GM21737 (cell line): ENCODE results near the gene USP53.
"Not testable (repeated sequence)": the region's sequence is repeated elsewhere in the genome, so short reads cannot be mapped to it uniquely, and the experiment has no call there.

Experiments
- ATAC-seq: cut with Tn5 transposase; IDR thresholded peaks from one replicate; pipeline ENCODE4 v1.9.1; 2021; ENCODE audit warnings: mild to moderate bottlenecking, moderate library complexity; ENCODE audit not compliant: unreplicated experiment

The USP53 gene

GRCh38 chr4:119227690-119228089 lies 15.2 kb downstream of the USP53 start:
- no peak for ATAC-seq

GRCh38 chr4:119228406-119228805 lies 15.9 kb downstream of the USP53 start:
- ATAC-seq: no peak

- no peak for ATAC-seq
These were observed 17.6 kb downstream of the USP53 start for GRCh38 chr4:119229908-119230687.

GRCh38 chr4:119231491-119231890 lies 19.0 kb downstream of the USP53 start:
- ATAC-seq: no peak

GRCh38 chr4:119232286-119232685 lies 19.8 kb downstream of the USP53 start:
- ATAC-seq: no peak

GRCh38 chr4:119233191-119233590 lies 20.7 kb downstream of the USP53 start:
- no peak for ATAC-seq

- no peak for ATAC-seq
These were observed 21.2 kb downstream of the USP53 start for GRCh38 chr4:119233750-119234149.

- ATAC-seq: no peak
These were observed 24.7 kb downstream of the USP53 start for GRCh38 chr4:119237201-119237600.

- no peak for ATAC-seq
These were observed 25.1 kb downstream of the USP53 start for GRCh38 chr4:119237642-119238041.

- peak; percentile 99 for ATAC-seq
These were observed 25.7 kb downstream of the USP53 start for GRCh38 chr4:119238068-119238722.

GRCh38 chr4:119240128-119240527 lies 27.6 kb downstream of the USP53 start:
- no peak for ATAC-seq

- no peak for ATAC-seq
These were observed 28.1 kb downstream of the USP53 start for GRCh38 chr4:119240568-119240967.

GRCh38 chr4:119242417-119242816 lies 29.9 kb downstream of the USP53 start:
- no peak for ATAC-seq

GRCh38 chr4:119243868-119244267 lies 31.4 kb downstream of the USP53 start:
- no peak for ATAC-seq

- ATAC-seq: no peak
These were observed 31.8 kb downstream of the USP53 start for GRCh38 chr4:119244344-119244743.

GRCh38 chr4:119244832-119245231 lies 32.3 kb downstream of the USP53 start:
- no peak for ATAC-seq

GRCh38 chr4:119246177-119246733 lies 33.7 kb downstream of the USP53 start:
- ATAC-seq: no peak

- not testable (repeated sequence) for ATAC-seq
These were observed 38.5 kb downstream of the USP53 start for GRCh38 chr4:119251037-119251436.

GRCh38 chr4:119255223-119255622 lies 42.7 kb downstream of the USP53 start:
- ATAC-seq: not testable (repeated sequence)

GRCh38 chr4:119260528-119260927 lies 48.0 kb downstream of the USP53 start:
- ATAC-seq: no peak

- ATAC-seq: no peak
These were observed 49.5 kb downstream of the USP53 start for GRCh38 chr4:119261986-119262385.

GRCh38 chr4:119264743-119265142 lies 52.2 kb downstream of the USP53 start:
- ATAC-seq: no peak
